ENCODE results near the gene AHI1. TPM values are rescaled to one million over a fixed set of nuclear protein-coding genes. Genes with fewer than 3 reads are reported as not detected.
"Not testable (repeated sequence)": the region's sequence is repeated elsewhere in the genome, so short reads cannot be mapped to it uniquely, and the experiment has no call there.

AHI1 gene
- total and polyA plus RNA-seq, 8 donors = 10.6 to 24.8 (median 16.5) TPM

DNA sequence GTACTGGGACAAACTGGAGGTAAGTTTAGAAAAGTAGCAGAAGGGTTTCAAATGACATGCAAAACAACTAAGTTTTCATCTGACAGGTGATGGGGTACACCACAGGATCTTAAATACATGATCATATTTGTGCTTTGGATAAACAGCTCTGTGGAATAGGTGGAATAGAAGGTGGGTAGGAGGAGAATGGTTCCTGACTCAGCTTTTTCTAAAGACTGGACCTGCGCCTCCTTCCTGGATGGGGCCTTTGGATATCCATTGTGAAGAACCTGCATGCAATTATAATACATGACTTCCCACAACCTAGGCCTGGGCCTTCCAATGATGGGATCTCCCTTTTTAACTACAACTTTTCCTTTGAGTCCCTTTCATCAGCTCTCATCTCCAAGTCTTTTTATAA is 145.9 kb downstream of the AHI1 start:
- FAIRE-seq = no peak
- 90 to 100% methylated on average over 1 of the region's 1 CpG for WGBS, 2 donors

DNA sequence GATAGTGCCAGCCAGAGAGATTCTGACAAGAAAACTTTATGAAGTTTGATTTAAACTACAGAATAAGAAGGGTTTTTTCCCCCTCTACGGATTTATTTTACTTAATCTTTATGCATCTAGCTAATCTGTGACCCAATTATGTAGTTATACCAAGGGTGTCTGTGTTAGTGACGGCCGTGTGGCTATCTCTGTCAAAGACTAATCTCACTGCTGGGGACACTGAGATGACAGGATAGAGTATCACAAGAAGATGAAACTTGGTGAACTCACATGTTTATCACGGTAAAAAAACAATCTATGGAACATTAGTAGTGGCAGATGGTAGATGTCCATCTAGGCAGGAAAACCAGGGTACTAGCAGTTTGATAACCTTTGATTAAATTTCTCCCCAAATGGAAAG is 149.7 kb downstream of the AHI1 start:
- no peaks in the 10 kb centered on the region for H3K9me3 ChIP-seq
- TF ChIP-seq, protein P1, sequence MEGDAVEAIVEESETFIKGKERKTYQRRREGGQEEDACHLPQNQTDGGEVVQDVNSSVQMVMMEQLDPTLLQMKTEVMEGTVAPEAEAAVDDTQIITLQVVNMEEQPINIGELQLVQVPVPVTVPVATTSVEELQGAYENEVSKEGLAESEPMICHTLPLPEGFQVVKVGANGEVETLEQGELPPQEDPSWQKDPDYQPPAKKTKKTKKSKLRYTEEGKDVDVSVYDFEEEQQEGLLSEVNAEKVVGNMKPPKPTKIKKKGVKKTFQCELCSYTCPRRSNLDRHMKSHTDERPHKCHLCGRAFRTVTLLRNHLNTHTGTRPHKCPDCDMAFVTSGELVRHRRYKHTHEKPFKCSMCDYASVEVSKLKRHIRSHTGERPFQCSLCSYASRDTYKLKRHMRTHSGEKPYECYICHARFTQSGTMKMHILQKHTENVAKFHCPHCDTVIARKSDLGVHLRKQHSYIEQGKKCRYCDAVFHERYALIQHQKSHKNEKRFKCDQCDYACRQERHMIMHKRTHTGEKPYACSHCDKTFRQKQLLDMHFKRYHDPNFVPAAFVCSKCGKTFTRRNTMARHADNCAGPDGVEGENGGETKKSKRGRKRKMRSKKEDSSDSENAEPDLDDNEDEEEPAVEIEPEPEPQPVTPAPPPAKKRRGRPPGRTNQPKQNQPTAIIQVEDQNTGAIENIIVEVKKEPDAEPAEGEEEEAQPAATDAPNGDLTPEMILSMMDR (IDR thresholded peaks at IDR 0.05) = no peak
- H3K4me3 ChIP-seq = no peak overlapping the region
- H3K27me3 ChIP-seq = no peaks in the 10 kb centered on the region
- no peak for FAIRE-seq
- no peaks in the 10 kb centered on the region for H3K4me1 ChIP-seq
- H3K27ac ChIP-seq = no peak overlapping the region
- WGBS, 2 donors = 91 to 93% methylated on average over 4 of the region's 4 CpGs
- no peaks in the 10 kb centered on the region for H3K36me3 ChIP-seq
- DNase-seq = no peak
- ATAC-seq = no peak
- intact Hi-C loops (cut with DNase I) = no loop called here

More for the DNA sequence above, 145.9 kb downstream of the AHI1 start:
- Histone ChIP-seq H3K4me1 (no peaks in the 10 kb centered on the region), H3K9me3 (no peaks in the 10 kb centered on the region), H3K27ac (no peak overlapping the region), H3K4me3 (no peak overlapping the region), H3K36me3 (no peaks in the 10 kb centered on the region), H3K27me3 (no peaks in the 10 kb centered on the region)
- no peak for ATAC-seq
- intact Hi-C loops (cut with DNase I) = no loop called here
- DNase-seq = no peak
- TF ChIP-seq, protein P1 (IDR thresholded peaks at IDR 0.05) = no peak

DNA sequence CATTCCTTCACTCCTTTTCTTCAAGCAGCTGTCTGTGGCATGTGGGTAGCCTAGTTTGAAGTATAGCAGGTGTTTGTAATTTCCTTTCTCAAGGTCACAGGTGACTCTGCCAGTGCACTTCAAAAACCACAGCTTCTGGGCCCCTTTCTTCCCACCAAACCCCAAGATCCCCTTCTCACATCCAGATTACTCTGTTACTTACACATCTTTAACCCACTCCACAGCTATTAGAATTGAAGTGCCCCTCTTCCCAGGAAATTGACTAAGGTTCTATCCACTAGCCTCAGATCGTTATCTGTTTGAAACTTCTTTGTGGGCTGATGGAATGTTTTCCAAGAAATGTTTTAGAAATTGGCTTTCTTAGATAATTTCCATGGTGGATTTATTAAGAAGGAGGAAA is 150.8 kb downstream of the AHI1 start:
- TF ChIP-seq, protein P1 (IDR thresholded peaks at IDR 0.05) = no peak
- 96 to 97% methylated on average over 1 of the region's 1 CpG for WGBS, 2 donors
- Histone ChIP-seq H3K36me3 (no peaks in the 10 kb centered on the region), H3K9me3 (no peaks in the 10 kb centered on the region), H3K27ac (no peak overlapping the region), H3K4me1 (no peaks in the 10 kb centered on the region), H3K27me3 (no peaks in the 10 kb centered on the region), H3K4me3 (no peak overlapping the region)
- FAIRE-seq (no peak), ATAC-seq (no peak), DNase-seq (no peak)
- intact Hi-C loops (cut with DNase I) = no loop called here

DNA sequence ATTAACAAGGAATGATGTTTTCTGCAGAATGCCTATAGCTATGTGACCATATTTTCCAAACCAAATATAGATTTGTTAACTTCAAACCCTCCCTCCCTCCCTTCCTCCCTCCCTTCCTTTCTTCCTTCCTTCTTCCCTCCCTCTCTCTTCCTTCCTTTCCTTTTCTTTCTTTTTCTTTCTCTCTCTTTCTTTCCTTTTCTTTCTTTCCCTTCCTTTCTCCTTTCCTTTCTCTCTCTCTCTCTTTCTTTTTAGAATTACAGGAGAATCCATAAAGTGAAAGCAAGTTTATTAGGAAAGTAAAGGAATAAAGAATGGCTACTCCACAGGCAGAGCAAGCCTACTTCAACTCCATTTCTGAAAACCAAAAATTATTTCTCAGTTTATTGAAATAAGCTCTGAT is 153.0 kb downstream of the AHI1 start:
- Histone ChIP-seq H3K27me3 (no peaks in the 10 kb centered on the region), H3K36me3 (no peaks in the 10 kb centered on the region), H3K4me1 (no peaks in the 10 kb centered on the region), H3K9me3 (no peaks in the 10 kb centered on the region), H3K27ac (no peak overlapping the region), H3K4me3 (no peak overlapping the region)
- intact Hi-C loops (cut with DNase I) = no loop called here
- TF ChIP-seq, protein P1 (IDR thresholded peaks at IDR 0.05) = no peak
- ATAC-seq (no peak), DNase-seq (no peak), FAIRE-seq (no peak)

DNA sequence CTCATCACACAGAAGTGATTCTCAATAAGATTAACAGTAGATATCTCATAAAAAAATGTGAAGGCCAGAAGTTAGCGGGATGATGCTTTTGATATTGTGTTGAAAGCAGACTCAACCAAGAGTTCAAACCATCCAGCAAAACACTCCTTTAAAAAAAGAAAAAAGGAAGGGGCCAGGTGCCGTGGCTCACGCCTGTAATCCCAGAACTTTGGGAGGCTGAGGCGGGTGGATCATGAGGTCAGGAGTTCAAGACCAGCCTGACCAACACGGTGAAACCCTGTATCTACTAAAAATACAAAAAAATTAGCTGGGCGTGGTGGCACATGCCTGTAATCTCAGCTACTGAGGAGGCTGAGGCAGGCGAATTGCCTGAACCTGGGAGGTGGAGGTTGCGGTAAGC is 157.6 kb downstream of the AHI1 start:
- intact Hi-C loops (cut with DNase I); H3K4me1 ChIP-seq; DNase-seq; ATAC-seq; H3K27ac ChIP-seq; H3K4me3 ChIP-seq; FAIRE-seq; H3K36me3 ChIP-seq; H3K9me3 ChIP-seq; H3K27me3 ChIP-seq: not testable (repeated sequence)
- WGBS, 2 donors = 96 to 100% methylated on average over 8 of the region's 8 CpGs

DNA sequence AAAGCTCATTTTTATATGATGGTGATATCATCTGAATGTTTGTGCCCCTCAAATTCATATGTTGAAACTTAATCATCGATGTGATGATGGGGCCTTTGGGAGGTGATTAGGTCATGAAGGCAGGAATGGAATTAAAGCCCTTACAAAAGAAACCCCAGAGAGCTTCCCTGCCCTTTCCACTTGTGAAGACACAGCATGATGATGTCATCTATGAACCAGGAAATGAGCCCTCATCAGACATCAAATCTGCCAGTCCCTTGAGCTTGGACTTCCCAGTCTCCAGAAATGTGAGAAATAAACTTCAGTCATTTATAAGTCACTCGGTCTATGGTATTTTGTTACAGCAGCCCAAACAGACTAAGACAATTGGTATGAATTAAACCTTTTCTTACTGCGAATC is 163.4 kb downstream of the AHI1 start:
- ATAC-seq (peak in 1 of 4 donors; percentile 23), FAIRE-seq (no peak), DNase-seq (no peak)
- H3K4me1 ChIP-seq = no peaks in the 10 kb centered on the region
- H3K4me3 ChIP-seq = no peak overlapping the region
- H3K27me3 ChIP-seq = no peaks in the 10 kb centered on the region
- no peaks in the 10 kb centered on the region for H3K36me3 ChIP-seq
- no peaks in the 10 kb centered on the region for H3K9me3 ChIP-seq
- intact Hi-C loops (cut with DNase I) = no loop called here
- TF ChIP-seq, protein P1 (IDR thresholded peaks at IDR 0.05) = no peak
- no peak overlapping the region for H3K27ac ChIP-seq
- WGBS, 2 donors = 93 to 95% methylated on average over 3 of the region's 3 CpGs
